ENCODE results near the gene AGXT2.
A peak's percentile ranks its signal among the peaks of the same experiment; 100 is the strongest.

Gene AGXT2

GRCh38 chr5:35016174-35017051 is 31.3 kb downstream of the AGXT2 start:
- no peak for DNase-seq (ENCODE audit: low read depth in 1 of 2, low spot score in 1 of 2)

GRCh38 chr5:35015063-35015462 is 32.7 kb downstream of the AGXT2 start:
- DNase-seq (ENCODE audit: low read depth in 1 of 2, low spot score in 1 of 2), result no peak

GRCh38 chr5:35012796-35013195 is 35.0 kb downstream of the AGXT2 start:
- no peak for DNase-seq (ENCODE audit: low read depth in 1 of 2, low spot score in 1 of 2)

- no peak for DNase-seq (ENCODE audit: low read depth in 1 of 2, low spot score in 1 of 2)
Observed at GRCh38 chr5:35012365-35012764, 35.4 kb downstream of the AGXT2 start.

GRCh38 chr5:35010676-35011075 is 37.1 kb downstream of the AGXT2 start:
- no peak for DNase-seq (ENCODE audit: low read depth in 1 of 2, low spot score in 1 of 2)

- DNase-seq (ENCODE audit: low read depth in 1 of 2, low spot score in 1 of 2), result no peak
Observed at GRCh38 chr5:35009657-35010056, 38.1 kb downstream of the AGXT2 start.

DNA sequence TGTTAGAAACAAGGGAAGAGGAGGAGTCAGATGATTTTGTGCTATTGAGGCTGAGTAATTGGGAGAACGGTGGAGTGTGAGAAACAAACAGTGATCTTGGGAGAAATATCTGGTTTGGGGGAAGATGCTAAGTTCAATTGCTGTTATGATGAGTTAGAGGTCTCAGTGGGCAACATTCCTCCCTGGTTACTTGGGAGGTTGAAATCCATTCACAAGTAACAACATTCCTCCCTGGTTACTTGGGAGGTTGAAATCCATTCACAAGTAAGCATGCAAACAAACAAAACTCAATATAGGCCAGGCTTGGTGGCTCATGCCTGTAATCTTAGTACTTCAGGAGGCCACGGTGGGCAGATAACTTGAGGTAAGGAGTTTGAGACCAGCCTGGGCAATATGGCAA is 38.7 kb downstream of the AGXT2 start:
- no peak for DNase-seq (ENCODE audit: low read depth in 1 of 2, low spot score in 1 of 2)

DNA sequence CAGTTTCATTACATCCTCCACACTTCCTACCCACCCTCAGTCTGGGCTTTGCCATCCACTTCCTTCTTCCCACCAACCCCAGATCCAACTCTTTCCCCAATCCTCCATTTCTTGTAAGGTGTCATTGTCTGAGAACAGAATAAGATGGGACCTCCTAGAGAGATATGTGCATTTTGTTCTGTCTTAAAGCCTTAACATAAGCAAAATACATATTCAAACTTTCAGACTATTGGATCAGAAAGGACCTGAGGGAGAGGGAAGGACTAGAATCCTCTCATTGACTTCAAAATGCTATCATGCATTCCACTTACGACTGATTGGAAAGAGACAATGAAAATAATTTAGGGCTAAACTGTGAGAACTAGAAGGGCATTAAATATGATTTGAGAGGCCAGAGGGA is 43.0 kb downstream of the AGXT2 start:
- no peak for DNase-seq (ENCODE audit: low read depth in 1 of 2, low spot score in 1 of 2)

DNA sequence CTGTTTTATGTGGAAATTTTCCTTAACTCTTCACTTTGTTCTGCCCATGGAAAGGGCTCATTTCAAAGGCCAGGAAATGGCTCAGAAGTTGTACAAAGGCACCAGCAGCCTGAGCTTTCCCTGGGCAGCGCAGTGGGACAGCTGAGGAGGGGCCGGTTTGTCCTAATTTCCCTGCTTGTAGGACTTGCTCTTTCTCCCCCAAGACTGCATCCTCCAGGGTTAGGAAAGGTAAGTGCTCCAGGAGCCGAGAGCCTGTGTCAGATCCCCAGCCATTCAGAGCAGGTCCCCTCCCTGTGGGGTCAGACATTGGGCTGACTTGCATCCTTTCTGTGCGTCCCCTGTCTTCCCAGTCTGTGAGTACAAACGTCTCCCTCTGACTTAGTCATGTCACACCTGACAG is 43.5 kb downstream of the AGXT2 start:
- no peak for DNase-seq (ENCODE audit: low read depth in 1 of 2, low spot score in 1 of 2)

GRCh38 chr5:35003018-35003957 is 44.5 kb downstream of the AGXT2 start:
- peak; percentile 16 to 25 for DNase-seq (ENCODE audit: low read depth in 1 of 2, low spot score in 1 of 2)

- DNase-seq (ENCODE audit: low read depth in 1 of 2, low spot score in 1 of 2), result no peak
Observed at GRCh38 chr5:35002459-35002858, 45.3 kb downstream of the AGXT2 start.

- DNase-seq (ENCODE audit: low read depth in 1 of 2, low spot score in 1 of 2), result no peak
Observed at GRCh38 chr5:35001842-35002241, 45.9 kb downstream of the AGXT2 start.

DNA sequence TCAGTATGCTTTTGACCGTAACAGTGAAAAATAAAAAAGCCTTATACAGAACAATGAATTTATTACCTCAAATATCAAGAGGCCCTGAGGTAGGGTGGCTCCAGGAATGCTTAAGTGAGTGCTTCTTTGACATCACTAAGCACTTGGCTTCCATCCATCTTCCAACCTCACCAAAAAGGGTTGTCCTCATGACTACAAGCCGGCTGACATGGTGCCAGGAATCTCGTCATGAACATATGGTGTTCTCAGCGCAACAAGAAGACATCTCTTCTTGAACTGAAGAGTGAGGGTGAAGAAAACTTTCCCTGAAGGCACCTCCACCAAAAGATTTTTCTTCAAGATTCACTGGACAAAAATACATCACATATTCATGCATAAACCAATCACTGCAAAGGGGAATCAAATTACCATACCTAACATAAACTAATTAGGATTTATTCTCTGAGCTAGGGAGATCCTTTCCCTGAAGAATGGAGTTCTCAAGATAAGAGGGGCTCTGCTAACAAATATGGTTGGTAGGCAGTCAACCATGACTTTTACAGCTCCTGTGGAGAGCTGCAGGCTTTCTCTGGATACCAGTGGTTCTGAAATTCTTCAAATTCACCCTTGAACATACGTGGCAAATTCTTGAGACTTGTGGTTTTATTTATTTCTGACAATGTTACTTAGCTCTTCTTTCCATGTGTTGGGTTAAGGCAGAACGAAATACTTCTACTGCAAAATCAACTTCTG is 49.5 kb downstream of the AGXT2 start:
- DNase-seq (ENCODE audit: low read depth in 1 of 2, low spot score in 1 of 2), result no peak

DNA sequence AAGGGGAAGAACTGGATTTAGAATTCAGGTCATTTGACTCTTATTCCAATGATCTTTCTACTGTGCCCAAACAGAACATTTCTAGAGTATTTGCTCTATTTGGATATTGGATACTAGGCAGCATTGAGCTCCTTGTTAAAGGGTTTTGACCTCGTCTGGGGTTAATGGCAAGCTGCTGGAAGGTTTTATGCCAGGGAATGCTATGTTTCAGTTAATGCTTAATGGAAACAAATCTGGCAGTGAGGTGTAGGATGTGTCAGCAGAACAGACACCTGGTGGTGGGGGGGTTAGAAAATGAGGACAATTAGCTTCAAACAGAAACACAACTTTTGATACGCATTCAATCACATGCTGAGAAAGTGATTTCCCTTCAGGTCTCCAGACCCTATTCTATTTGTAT is 51.5 kb downstream of the AGXT2 start:
- no peak for DNase-seq (ENCODE audit: low read depth in 1 of 2, low spot score in 1 of 2)

DNA sequence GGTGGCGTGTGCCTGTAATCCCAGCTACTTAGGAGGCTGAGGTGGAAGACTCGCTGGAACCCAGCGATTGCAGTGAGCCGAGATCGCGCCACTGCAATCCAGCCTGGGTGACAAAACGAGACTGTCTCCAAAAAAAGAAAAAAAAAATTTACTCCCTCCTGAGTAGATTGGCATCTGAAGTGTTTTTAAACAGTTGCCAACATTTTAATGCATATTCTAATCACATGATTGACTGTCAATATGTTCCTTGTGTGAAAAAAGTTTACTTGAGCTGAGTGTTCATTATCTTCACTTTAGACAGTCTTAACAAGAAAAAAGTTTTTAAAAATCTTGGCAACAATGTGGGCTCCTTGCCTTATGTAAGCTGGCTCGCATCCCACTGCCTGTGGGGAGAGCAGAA is 53.8 kb downstream of the AGXT2 start:
- no peak for DNase-seq (ENCODE audit: low read depth in 1 of 2, low spot score in 1 of 2)

DNA sequence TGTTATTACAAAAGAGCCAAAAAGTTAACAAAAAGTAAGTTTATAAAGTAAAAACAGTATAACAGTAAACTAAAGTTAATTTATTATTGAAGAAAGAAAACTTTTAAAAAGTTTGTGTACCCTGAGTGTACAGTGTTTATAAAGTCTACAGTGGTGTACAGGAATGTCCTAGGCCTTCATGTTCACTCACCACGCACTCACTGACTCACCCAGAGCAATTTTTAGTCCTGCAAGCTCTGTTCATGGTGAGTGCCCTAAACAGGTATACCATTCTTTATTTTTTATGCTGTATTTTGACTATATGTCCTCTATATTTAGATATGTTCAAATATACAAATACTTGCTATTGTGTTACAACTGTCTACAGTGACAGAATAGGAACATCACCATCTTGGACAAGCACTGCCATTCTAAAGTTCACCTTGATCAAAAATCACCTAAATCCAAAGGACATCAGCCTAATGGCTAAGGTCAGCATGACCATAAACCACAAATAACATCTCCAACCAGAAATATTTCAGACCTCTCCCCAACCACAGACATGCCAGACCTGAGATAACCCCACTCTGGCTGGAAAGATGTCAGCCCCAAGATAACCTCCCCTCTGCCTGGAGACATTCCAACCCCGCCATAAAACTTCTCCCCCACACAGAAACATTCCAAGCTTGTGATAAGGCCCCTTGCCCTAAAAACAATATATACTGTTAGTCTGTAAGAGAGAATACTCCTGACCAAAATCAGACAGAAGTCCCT is 56.1 kb downstream of the AGXT2 start:
- DNase-seq (ENCODE audit: low read depth in 1 of 2, low spot score in 1 of 2), result no peak

GRCh38 chr5:34986965-34987364 is 60.8 kb downstream of the AGXT2 start:
- no peak for DNase-seq (ENCODE audit: low read depth in 1 of 2, low spot score in 1 of 2)

DNA sequence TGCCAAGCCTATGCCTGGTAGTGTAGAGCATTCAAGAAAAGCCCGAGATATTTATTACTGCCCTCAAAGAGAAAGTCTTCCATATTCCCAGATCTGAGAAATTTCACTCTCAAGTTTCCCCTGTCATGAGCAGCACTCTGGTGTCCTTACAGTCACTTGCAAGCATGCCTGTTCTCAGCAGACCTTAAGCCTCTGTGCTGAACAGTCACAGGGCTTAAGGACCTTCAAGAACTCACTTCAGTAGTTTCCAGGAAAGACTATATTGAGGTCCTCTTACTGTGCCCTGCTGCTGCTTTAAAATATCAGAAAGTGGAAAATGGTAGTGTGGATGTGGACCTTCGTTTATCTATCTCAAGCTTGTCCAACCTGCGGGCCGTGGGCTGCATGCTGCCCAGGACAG is 64.9 kb downstream of the AGXT2 start:
- DNase-seq (ENCODE audit: low read depth in 1 of 2, low spot score in 1 of 2), result no peak

GRCh38 chr5:34978681-34979080 is 69.1 kb downstream of the AGXT2 start:
- no peak for DNase-seq (ENCODE audit: low read depth in 1 of 2, low spot score in 1 of 2)

DNA sequence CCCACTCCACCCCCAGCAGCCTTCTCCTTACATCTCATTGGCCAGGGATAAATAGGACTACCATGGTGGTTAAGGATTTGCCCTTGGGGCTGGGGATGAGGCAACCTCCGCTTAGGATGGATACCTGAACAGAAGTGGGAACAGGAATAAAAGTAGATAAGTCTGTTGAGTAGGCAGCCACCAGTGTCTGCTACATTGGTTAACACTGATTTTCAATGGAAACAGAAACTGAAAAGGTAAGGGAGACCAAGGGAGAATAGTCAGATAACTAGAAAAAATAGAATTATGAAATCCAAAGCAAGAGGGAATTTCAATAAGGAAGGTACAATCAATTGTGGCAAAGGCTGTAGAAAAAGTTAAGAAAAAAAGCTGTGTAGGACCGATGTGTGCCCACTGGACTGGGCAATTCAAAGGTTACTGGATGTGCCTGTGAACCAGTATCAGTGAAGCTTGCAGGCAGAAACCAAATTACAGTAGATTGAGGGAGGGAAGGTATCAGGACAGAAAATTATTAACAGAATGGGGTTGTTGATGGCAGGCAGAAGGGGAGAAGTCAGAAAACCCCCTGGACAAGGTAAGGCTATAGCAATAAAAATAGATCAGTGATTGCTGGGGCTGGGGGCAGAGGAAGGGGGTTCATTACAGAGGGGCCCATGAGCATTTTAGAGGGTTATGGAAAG is 69.7 kb downstream of the AGXT2 start:
- no peak for DNase-seq (ENCODE audit: low read depth in 1 of 2, low spot score in 1 of 2)
